Measurements from ENCODE around the gene SFRP2.

Gene SFRP2

DNA sequence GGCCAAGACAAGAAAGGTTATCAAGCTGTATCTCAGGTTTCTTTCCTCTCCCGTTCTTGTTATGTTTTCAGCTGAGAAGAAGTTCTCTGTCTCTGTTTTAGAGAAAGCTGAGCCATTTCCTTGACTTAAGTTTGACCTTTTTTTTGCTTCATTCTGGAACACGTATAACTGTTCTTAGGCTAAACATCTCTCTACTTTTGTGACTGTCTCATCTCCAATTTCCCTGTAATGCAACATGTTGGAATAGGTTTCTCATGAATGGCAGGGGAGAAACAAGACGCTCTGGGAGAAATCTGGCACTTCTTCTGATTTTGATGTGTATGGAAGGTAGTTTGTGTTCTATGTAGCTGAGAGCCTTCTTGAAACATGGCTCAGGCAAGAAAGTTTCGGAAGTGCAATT, 36.2 kb upstream of the SFRP2 start:
- TF ChIP-seq, protein P1, sequence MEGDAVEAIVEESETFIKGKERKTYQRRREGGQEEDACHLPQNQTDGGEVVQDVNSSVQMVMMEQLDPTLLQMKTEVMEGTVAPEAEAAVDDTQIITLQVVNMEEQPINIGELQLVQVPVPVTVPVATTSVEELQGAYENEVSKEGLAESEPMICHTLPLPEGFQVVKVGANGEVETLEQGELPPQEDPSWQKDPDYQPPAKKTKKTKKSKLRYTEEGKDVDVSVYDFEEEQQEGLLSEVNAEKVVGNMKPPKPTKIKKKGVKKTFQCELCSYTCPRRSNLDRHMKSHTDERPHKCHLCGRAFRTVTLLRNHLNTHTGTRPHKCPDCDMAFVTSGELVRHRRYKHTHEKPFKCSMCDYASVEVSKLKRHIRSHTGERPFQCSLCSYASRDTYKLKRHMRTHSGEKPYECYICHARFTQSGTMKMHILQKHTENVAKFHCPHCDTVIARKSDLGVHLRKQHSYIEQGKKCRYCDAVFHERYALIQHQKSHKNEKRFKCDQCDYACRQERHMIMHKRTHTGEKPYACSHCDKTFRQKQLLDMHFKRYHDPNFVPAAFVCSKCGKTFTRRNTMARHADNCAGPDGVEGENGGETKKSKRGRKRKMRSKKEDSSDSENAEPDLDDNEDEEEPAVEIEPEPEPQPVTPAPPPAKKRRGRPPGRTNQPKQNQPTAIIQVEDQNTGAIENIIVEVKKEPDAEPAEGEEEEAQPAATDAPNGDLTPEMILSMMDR (IDR thresholded peaks at IDR 0.05), result no peak
- H3K27ac ChIP-seq, result no peak overlapping the region
- no peak overlapping the region for H3K4me3 ChIP-seq
- DNase-seq (ENCODE audit: low spot score), result no peak

DNA sequence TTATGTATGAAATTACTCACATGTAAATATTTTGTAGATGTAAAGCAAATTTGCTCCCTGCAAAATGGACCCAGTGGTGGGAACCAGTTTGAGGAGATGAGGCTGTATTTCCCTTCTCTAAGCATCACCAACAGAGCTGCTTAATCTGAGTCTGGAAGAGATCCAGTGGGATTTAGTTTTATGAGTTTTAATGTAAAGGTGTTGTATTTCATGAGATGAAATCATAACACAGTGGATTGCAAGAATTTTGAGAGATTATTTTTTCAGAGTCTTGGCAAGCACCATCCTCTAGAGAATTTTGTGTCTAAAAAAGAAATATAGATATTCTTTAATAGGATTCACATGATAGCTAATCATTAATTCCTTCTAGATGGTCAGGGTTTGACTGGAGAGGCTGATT, 35.6 kb upstream of the SFRP2 start:
- no peak for DNase-seq (ENCODE audit: low spot score)
- H3K4me3 ChIP-seq, result no peak overlapping the region
- no peak overlapping the region for H3K27ac ChIP-seq
- TF ChIP-seq, protein P1 (IDR thresholded peaks at IDR 0.05), result no peak

DNA sequence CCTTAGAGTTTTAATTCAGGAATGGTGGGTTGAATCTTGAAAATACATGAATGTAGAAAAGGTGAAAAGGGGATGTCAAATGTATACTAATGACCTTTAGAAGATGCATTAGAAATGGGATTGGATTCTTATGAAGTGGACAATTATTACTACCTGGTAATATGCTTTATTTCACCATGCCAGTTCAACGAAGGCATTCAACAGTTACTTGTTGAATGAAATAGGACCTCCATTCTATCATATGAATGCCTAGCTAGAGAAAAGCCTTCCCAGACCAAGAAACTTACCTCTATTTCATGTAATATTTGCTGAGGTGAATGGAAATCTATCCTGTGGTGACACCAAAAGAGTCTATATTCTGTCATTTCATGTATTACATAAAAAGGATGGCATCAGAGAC, 34.6 kb upstream of the SFRP2 start:
- DNase-seq (ENCODE audit: low spot score), result no peak
- TF ChIP-seq, protein P1 (IDR thresholded peaks at IDR 0.05), result no peak
- no peak overlapping the region for H3K27ac ChIP-seq
- H3K4me3 ChIP-seq, result no peak overlapping the region

DNA sequence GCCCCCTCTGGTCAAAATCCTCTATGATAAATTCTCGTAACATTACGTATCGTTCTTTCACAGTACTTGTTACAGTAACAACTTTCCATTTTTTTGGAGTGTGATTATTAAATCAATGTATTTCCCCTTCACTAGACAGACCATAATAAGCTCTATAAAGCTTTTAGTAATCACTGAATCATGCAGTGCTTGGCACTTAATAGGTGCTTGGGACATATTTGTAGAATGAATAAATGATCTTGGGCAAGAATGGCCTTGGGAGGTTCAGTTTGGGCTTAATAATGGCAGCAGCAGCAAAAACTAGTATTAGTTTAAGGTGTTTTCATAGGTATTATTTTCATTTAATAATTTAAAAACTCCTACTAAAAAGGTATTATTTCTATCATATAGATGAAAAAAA, 33.4 kb upstream of the SFRP2 start:
- no peak for DNase-seq (ENCODE audit: low spot score)
- TF ChIP-seq, protein P1 (IDR thresholded peaks at IDR 0.05), result no peak
- H3K4me3 ChIP-seq, result no peak overlapping the region
- H3K27ac ChIP-seq, result no peak overlapping the region

DNA sequence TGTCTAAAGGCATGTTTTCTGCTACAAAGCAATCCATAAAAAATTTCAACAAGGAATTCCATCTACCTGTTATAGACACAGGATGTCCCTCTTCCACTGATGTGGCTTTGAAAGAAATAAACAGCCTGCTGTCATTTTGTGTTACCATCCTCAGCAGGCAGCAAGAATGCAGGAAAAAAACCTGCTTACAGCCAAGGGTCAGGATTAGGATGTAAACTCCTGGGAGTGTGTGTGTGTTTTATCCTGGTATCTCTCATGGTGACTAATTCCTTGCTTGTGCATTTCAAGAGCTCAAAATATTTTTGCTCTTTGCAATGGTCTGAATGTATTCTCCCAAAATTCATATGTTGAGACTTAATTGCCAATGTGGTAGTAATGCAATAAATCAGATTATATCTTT, 28.6 kb upstream of the SFRP2 start:
- H3K4me3 ChIP-seq, result no peak overlapping the region
- TF ChIP-seq, protein P1 (IDR thresholded peaks at IDR 0.05), result no peak
- H3K27ac ChIP-seq, result no peak overlapping the region
- DNase-seq (ENCODE audit: low spot score), result no peak

DNA sequence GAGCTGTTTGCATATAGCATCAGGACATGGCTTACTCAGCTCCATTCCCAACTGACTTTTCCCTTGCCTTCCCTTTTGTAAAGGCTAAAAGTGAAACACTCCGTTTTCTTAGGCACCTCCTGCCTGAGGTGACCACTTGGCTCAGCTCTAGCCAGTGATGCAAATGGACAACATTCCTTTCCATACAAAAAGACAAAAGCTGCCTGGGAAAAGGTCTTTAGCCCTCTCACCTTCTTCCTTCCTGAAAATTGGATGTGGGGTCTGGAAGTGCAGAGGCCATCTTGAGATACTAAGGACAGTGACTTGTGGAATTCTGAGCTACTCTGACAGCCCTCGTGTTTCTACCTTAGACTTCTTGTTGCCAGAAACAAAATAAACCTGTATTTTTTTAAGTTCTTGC, 27.7 kb upstream of the SFRP2 start:
- TF ChIP-seq, protein P1 (IDR thresholded peaks at IDR 0.05), result no peak
- no peak overlapping the region for H3K4me3 ChIP-seq
- no peak overlapping the region for H3K27ac ChIP-seq
- no peak for DNase-seq (ENCODE audit: low spot score)

DNA sequence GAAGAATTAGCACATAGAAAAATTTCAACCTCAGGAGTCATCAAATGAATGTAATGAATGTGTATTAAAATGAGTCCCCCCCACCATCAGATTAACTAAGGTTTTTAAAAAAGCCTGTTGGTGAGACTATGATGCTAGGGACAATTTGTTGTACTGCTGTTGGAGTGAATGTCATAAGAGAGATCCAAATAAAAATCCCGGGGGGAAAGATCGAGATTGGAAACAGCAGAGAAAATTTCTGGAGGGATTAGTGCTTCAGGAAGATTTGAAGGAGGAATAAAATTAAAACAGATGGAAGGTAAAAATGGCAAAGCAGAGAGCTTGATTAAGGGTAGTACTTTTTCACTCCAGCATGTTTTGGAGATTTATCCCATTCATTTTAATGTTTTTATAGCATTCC, 25.9 kb upstream of the SFRP2 start:
- TF ChIP-seq, protein P1 (IDR thresholded peaks at IDR 0.05), result no peak
- H3K4me3 ChIP-seq, result no peak overlapping the region
- H3K27ac ChIP-seq, result no peak overlapping the region
- no peak for DNase-seq (ENCODE audit: low spot score)

All from coronary artery (tissue), 2 donors.